RKO (cell line): ENCODE measurements around the gene APBB2.
"Not testable (repeated sequence)": the region's sequence is repeated elsewhere in the genome, so short reads cannot be mapped to it uniquely, and the experiment has no call there.

Experiments
- DNase-seq: peaks from one replicate; pipeline ENCODE4 v3.0.0-alpha.2; 2016; ENCODE audit warnings: low spot score

APBB2 gene

DNA sequence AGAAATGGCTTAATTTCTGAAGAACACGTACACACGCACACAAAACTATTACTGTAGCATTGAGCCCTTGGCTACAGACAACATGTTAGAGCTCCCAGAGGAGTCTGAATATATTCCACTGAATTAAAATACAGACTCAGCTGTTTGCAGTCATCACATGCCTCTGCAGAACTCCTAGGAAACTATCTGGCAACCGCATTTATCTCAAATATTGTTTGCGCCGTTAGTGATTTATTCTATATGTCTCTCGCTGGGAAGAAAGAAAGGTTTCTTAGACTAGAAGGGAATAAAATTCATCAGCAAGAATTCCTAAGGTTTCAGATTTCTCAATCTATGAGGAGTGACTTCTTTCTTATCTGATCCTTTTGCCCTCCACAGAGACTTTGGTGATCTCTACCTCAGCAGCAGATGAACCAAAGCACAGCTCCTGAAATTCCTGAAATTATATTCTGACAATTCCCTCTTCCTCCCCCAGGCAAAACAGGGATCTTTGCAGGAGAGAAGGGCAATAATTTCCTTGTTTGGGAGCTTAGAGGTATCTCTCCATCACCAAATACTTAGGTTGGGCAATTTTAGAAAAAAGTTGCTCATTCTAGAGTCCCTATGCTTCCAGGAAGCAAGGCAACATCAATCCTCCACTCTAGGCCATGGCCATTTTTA is 199.2 kb downstream of the APBB2 start:
- DNase-seq = no peak

DNA sequence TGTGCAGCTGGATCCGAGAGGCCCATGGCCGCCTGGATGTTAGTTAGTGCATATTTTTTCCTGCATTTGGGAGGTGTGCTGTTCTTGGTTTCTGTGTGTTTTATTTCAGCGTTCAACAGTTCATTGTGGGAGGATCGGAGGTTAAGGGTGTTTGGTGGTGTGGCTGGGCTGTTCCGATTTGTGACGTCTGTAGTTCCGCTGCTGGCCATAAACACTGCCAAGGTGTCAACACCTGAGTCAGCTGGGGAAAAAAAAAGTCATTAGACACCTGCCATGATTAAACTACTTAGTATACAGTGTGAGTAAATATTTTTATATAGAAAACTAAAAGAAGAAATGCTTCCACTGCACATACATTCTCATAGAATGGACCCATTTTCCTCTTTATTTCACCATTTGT is 200.2 kb downstream of the APBB2 start:
- DNase-seq = no peak

DNA sequence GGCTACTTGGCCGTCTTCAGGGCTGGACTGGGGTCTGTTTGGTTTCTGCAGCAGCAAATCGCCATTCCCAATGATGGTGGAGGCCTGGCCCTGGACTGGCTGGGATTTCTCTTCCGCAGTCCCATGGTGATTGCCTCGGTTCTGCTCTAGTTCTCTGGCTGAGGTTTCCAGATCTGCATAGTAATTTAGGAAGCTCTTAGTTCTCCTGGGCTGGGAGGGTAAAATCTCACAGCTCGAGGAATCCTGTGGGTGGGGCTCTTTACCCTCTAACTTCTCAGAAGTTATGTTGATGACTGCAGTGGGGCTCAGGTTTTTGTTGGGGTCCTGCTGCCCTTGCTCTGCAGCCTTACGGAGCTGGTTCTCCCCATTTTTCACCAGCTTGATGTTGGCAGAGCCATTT is 200.6 kb downstream of the APBB2 start:
- no peak for DNase-seq

DNA sequence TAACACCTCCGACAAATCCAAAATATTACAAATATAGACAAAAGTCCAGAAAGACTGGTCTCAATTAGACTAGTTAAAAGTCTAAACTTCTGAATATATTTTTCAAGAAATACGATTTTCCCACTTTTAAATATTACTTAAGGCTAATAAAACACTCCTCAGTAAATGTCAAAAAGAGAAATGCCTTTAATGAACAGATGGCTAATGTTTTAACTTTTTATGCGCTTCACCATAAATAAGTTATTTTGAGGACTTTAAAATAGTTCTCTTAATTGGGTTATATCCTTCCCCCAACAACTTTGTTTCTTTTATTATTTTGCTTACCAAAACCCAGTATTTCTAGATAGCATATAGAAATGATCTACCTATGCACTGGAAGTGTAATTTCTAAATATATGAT is 201.4 kb downstream of the APBB2 start:
- DNase-seq = no peak

DNA sequence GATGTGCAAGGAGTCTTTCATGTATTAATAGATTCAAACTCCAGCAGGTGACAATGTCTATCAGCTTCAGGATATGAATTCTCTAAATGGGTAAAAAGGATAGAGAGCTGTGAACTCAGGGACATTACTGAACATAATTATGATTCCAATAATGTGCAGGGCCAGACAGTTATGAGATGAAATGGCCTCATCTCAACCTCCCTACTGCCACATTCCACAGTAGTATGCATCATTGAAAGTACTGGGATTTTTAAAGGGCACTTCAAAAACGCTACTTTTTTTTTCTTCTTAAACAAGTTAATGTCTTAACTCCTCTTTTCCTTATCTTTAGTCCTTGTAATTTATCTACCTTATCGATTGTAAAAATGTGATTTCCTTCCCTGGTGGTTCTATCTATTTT is 202.0 kb downstream of the APBB2 start:
- no peak for DNase-seq

DNA sequence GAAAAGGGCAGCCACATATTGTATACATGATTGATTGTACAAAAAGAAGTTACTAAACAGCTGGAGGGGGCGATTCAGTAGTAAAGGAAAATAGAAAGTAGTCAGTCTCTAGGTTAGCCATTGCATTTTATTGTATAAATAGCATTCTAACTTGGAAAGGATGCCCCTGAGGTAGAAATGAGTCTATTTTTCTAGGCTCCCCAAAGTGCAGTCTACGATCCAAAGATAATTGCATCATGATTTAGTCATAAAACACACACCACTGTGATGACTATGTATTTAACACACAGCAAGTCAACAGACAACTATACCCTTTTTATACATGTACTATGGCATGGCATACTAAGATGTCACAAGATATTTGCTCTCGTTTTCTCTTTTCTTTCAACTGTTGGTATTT is 204.9 kb downstream of the APBB2 start:
- peak; percentile 58 for DNase-seq

DNA sequence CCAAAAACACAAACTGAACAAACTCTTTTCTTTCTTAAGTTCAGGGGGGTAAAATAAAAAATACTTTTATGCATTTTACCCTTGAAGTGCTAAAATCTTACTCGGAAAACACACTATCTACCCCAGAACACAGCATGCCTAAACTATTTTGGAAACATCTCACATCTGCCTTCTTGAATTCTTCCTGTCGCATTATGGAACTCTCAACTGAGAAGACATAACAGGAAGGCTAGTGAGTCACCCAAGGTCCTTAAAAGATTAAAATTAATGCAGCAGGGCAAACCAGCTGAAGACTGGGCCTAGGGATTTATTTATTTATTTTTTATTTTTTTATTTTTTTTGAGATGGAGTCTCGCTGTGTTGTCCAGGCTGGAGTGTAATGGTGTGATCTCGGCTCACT is 208.2 kb downstream of the APBB2 start:
- DNase-seq = no peak

DNA sequence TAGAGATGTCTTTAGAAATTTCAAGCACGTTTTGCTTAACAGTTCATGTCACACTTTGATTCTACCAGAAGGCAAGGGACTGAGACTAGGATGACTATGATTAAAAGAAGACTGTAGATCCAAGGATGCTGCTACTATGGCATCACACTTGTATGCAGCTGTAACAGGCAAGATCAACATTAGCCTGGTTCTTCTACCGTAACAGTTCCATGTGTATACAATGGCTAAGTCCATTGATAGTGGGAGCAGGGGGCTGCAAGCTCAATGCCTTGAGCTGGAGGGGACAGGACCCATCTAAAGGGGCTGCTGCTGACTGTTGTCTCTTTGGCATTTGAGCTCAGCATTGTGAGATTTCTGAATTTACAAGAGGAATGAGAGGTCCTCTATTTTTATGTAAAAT is 212.0 kb downstream of the APBB2 start:
- DNase-seq = no peak

DNA sequence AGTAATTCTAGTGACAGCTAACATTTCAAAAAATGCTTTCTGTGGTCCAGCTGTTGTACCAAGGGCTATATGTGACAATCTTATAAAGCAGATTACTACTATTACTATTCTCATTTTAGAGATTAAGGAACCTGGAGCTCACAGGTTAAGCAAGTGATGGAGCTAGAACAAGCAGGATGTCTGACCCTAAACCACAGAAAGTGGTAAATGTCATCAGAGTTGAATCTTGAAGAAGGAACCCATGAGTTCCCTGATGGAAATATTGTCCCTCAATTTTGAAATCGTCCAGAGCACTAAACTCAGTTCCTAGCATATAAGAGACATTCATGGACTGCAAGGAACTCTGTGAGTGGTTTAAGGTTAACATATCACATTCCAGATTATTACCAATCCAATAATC is 214.0 kb downstream of the APBB2 start:
- no peak for DNase-seq

DNA sequence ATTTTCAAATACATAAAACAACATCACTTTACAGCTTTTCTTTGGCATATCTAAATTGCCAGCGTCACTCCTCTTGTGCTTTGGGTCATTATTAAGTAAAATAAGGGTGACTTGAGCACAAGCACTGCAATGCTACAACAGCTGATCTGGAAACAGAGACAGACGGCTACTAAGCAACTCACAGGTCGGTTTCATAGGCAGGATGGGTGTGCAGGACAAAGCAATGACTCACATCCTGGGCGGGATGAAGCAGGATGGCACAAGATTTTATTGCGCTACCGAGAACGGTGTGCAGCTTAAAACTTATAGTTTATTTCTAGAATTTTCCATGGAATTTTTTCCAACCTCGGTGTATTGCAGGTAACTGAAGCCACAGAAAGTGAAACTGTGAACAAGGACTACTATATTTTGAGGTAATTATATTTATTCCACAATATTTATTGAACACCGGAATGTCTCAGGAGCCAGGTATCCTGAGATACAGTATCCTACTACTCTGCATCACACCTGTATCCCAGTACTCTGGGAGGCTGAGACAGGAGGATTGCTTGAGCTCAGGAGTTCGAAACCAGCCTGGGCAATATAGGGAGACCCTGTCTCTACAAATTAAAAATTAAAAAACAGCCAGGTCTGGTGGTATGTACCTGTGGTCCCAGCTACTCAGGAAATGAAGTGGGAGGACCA is 215.5 kb downstream of the APBB2 start:
- peak; percentile 27 for DNase-seq

DNA sequence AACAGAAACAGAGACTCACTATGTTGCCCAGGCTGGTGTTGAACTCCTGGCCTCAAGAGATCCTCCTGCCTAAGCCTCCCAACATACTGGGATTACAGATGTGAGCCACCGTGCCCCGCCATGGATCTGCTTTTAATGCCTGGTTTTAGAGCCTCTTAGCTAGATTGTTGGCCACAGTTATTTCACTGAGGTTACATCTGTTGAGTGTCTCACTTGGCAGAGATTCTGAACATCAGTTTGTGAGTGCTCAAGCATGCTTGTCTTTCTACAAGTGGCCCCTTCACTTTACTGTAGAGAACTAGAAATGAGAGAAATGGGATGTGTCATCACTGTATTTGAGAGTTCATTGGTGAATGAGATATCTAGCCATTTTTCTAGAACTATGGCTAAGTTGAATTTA is 218.5 kb downstream of the APBB2 start:
- DNase-seq = no peak

DNA sequence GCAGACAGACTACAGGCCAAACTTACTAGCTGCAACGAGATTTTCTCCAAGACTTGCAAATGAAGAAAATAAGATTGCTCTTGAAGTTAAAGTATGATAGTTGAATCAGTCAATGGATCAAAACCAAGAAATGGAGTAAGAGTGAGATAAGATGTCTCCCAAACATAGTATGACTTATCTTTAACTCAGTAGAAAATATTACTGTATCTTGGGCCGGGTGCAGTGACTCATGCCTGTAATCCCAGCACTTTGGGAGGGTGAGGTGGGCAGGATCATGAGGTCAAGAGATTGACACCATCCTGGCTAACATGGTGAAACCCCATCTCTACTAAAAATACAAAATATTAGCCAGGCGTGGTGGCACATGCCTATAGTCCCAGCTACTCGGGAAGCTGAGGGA is 220.0 kb downstream of the APBB2 start:
- peak; percentile 79 for DNase-seq

DNA sequence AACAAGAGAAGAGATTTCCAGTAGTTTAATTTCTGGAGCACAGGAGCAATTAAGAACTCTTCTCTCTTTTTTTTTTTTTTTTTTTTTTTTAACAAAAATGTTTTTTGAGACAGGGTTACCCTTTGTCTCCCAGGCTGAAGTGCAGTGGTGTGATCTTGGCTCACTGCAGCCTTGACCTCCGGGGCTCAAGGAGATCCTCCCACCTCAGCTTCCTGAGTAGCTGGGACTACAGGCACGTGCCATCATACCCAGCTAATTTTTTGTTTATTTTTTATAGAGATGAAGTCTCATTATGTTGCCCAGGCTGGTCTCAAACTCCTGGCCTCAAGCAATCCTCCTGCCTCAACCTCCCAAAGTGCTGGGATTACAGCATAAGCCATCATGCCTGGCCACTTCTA is 221.0 kb downstream of the APBB2 start:
- not testable (repeated sequence) for DNase-seq

DNA sequence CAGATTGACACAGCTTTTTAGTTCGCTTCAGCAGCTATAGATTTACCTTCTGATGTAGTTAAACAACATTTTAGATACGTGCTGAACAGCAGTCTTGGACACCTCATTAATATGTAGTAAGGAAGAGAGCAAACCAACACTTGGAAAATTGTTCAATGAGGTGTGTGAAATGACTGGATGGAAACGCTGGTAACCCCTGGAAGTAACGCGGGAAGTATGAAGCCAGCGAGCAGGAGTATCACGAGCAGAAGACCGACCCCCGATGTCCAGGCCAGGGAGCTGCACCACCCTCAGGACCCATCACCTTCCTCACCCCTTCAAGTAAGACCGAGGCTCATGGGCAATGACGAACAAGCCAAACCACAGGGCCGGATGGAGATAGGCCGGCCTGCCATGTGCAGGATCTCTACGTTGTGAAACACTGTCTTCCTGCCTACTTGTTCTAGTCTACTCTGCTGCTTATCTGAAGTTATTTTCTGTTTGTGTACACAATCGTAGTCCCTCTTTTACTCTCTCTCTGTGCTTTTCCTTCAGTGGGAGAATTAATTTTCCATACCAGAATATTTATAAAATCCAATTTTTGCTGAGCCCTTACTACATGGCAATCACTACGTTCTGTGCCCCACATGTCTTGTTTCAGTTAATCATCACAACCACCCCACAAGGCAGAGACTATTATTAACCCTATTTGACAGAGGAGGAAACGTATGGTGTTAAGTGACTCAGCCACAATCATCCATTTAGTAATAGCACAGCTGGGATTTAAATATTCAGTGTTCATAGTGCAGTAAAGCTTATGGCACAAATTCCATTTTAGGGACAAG is 221.7 kb downstream of the APBB2 start:
- DNase-seq = peak; percentile 86

DNA sequence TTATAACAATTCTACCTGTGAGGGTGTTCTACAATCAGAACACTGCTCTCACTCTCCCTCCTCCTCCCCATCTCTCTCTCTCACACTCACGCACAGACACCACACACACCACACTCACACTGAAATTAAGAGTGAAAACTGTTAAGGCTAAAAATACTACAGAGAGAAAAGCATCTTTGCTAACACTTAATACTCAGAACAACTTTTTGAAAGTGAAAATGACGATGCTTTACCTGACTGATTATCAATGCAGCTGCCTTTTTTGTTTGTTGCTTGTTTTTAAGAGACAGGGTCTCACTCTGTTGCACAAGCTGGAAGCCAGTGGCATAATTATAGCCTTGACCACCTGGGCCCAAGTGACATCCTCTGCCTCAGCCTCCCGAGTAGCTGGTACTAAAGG is 222.4 kb downstream of the APBB2 start:
- DNase-seq = no peak

DNA sequence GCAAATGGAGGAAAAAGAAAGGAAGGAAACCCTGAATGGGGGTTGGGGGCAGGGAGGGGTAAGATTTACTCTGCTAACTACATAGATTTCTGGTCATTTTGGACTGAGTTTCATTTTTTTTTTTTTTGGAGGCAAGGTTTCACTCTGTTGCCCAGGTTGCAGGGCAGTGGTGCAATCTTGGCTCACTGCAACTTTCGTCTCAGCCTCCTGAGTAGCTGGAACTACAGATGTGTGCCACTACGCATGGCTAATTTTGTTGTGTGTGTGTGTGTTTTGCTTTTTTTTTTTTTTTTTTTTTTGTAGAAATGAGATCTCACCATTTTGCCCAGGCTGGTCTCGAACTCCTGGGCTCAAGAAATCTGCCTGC is 223.5 kb downstream of the APBB2 start:
- no peak for DNase-seq

DNA sequence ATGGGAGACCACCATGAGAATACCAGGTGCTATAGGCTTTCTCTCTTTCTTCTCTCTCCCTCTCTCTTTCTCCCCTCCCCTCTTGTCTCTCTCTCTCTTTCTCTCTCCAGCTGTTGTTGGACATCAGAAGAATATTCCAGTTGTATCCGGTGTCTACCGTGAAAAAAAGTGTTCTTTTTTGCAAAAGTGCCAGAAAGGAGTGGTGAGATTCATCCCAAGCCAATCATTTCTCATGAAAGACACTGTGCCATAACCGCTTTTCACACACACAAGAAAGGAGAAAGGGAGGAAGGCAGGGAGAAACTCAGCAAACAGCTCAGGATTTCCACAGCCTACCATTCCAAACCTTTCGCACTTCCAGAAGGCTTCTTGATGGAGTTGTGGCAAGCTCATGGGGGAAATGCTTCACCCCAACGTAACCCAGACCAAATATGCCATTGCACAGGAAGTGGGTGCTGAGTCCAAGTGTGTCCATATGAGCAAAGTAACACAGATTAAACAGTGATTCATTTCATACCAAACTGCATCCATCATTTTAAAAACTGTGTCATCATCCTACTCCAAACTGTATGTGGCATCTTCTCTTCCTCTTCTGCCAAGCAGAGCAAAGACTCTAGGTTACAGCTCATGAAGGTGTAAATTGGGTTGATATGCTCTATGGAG is 224.0 kb downstream of the APBB2 start:
- peak; percentile 97 for DNase-seq

DNA sequence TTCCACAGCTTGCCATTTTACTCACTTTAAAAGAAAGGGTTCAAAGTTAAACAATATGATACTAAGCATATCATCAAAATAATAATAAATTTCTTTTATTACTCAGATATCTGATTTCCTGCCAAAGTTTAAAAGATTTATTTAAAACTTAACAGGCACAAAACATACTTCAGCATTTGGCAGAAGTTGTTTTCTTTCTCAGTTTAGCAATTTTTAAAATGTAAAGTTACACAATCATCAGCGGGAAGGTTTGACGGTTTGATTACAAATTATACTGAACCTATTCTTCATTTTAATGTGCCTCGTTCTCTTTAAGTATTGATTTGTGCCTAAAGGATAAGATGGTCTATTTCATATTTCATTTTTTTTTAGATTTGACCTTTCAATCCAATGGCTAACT is 227.2 kb downstream of the APBB2 start:
- DNase-seq = no peak

DNA sequence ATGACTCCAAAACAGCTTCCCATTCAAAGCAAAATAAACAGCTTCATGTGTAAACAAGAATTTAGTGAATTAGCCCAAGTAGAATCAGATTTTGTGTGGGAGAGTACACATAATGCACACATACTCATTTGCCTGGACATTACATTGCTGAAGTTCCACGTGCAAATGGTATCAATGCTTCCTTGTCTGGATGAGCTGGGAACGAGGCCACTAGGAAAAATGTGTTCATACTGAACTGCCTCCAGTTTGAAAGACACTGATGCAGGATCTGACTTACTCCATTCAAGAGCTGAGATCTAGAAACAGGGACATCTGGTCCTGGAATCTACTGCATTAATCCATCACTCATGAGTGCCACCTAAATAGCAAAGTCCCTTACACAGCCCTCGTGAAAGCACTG is 228.0 kb downstream of the APBB2 start:
- DNase-seq = no peak

DNA sequence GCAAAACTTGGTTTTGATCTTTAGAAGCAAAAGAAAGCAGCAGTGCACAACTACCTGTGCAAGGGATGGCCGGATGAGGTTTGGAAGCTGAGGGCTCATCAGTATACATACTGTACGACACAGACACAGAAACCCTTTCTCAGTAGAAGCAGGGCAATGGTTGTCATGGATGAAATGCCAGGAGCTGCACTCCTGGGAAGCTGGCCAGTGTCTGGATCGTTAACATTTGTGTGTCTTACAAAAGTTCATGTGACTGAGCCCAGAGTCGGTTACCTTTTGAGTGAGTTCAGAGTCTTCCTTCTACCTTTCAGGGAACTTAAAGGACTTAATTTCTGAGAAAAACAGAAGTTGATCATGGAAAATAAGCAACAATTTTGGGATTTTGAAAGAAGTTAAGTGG is 230.3 kb downstream of the APBB2 start:
- DNase-seq = no peak

DNA sequence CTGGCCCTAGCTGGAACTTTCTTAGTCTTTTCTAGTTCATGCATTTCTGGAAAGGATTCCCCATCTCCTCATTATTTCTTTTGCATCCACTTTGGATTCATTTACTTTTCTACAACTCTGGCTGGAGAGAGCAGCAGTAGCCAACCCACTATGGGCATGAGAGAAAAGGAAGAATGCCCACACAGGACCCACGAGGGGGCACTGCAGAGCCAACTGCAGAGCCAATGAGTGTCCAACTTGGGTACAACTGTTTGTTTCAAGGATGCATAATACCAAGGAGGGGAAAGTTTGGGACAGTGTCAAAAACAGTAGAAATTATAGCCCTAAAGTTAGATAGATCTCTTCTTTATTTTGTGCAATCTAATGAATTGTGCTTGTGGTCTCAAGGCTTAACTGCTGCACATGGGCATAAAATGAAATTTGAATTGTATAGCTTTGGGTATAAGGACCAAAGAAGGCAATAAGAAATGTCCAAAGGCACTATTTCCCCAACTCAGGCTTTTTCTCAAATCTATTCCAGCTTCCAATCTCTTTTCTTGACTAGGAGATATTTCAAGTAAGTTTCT is 233.9 kb downstream of the APBB2 start:
- DNase-seq = no peak

DNA sequence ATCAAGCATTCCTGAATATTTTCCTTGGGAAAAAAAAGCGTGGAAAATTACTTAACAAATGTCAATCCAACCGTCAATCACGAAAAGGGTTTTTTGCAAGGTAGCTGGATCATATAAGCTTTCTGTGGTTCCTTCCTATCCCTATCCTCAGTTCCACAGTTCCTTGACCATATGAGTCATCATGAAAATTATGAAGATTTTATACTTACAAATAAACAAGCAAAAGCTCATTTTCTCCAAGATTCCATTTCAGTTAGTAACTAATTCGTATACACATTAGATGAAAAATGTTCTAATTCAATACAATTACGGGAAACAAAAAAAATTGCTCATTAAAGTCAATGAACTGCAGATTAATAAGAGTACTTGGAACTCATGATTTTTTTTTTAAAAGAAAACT is 235.8 kb downstream of the APBB2 start:
- no peak for DNase-seq
